ENCODE results near the gene VTI1A.

- TF ChIP-seq, protein P1, sequence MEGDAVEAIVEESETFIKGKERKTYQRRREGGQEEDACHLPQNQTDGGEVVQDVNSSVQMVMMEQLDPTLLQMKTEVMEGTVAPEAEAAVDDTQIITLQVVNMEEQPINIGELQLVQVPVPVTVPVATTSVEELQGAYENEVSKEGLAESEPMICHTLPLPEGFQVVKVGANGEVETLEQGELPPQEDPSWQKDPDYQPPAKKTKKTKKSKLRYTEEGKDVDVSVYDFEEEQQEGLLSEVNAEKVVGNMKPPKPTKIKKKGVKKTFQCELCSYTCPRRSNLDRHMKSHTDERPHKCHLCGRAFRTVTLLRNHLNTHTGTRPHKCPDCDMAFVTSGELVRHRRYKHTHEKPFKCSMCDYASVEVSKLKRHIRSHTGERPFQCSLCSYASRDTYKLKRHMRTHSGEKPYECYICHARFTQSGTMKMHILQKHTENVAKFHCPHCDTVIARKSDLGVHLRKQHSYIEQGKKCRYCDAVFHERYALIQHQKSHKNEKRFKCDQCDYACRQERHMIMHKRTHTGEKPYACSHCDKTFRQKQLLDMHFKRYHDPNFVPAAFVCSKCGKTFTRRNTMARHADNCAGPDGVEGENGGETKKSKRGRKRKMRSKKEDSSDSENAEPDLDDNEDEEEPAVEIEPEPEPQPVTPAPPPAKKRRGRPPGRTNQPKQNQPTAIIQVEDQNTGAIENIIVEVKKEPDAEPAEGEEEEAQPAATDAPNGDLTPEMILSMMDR (conservative IDR thresholded peaks at IDR 0.05): no peak
- TF ChIP-seq EZH2 (IDR thresholded peaks at IDR 0.05; ENCODE audit: low read depth): no peak
Observed at GRCh38 chr10:112497347-112497950, 50.4 kb downstream of the VTI1A start.
